GM19324 (cell line): ENCODE data around the gene GRK6.

Source experiments
- ATAC-seq: cut with Tn5 transposase; IDR thresholded peaks from one replicate; pipeline ENCODE4 v1.9.1; 2021; ENCODE audit warnings: mild to moderate bottlenecking, moderate library complexity; ENCODE audit not compliant: unreplicated experiment, low FRiP score

The GRK6 gene

GRCh38 chr5:177468329-177468684, 41.8 kb downstream of the GRK6 start:
- ATAC-seq: no peak

- ATAC-seq: no peak
These were observed 42.5 kb downstream of the GRK6 start for GRCh38 chr5:177468685-177469628.

- ATAC-seq: no peak
These were observed 43.5 kb downstream of the GRK6 start for GRCh38 chr5:177469750-177470525.

- ATAC-seq: no peak
These were observed 44.5 kb downstream of the GRK6 start for GRCh38 chr5:177470759-177471536.

- ATAC-seq: no peak
These were observed 45.3 kb downstream of the GRK6 start for GRCh38 chr5:177471610-177472356.

- ATAC-seq: no peak
These were observed 46.3 kb downstream of the GRK6 start for GRCh38 chr5:177472460-177473442.

GRCh38 chr5:177473443-177474001, 47.0 kb downstream of the GRK6 start, which contains the start of gene DBN1:
DBN1 (minus strand) TSS chr5:177473634; CDS start chr5:177473521, 113 bp downstream.
- ATAC-seq: no peak

GRCh38 chr5:177474002-177474476, 47.6 kb downstream of the GRK6 start:
- no peak for ATAC-seq

- no peak for ATAC-seq
These were observed 48.5 kb downstream of the GRK6 start for GRCh38 chr5:177474846-177475562.

GRCh38 chr5:177475563-177476427, 49.3 kb downstream of the GRK6 start:
- ATAC-seq: no peak

GRCh38 chr5:177476531-177477233, 50.2 kb downstream of the GRK6 start:
- ATAC-seq: no peak

- no peak for ATAC-seq
These were observed 51.4 kb downstream of the GRK6 start for GRCh38 chr5:177477701-177478477.

- ATAC-seq: no peak
These were observed 52.5 kb downstream of the GRK6 start for GRCh38 chr5:177478711-177479646.

GRCh38 chr5:177479774-177480173, 53.3 kb downstream of the GRK6 start:
- ATAC-seq: no peak
